ENCODE results near the gene NMNAT2. TPM values are rescaled to one million over a fixed set of nuclear protein-coding genes. Genes with fewer than 3 reads are reported as not detected.

NMNAT2 gene
- total and polyA plus RNA-seq, 2 donors (not counting 3 experiments of a cell fraction or from before 2014, with no cell fraction given) = 0.28 to 0.38 TPM

GRCh38 chr1:183313063-183313462, 105.1 kb downstream of the NMNAT2 start:
- Histone ChIP-seq H4K20me1 (replicated peaks; ENCODE audit: control insufficient read depth, extremely low read depth, insufficient read depth, low read length) (no peaks in the 10 kb centered on the region), H3K4me1 (ENCODE audit: control insufficient read depth, extremely low read depth, insufficient read depth, low read length) (no peaks in the 10 kb centered on the region), H3K27ac (ENCODE audit: insufficient read depth, low read depth, low read length) (no peak overlapping the region), H3K27me3 (ENCODE audit: control insufficient read depth in 2 of 2, insufficient read depth in 2 of 2, low read length in 2 of 2) (no peaks in the 10 kb centered on the region), H3K9ac (replicated peaks; ENCODE audit: extremely low read depth, insufficient read depth, low read length) (no peak overlapping the region), H2AFZ (ENCODE audit: low read depth, low read length) (no peak overlapping the region), H3K9me3 (replicated peaks; ENCODE audit: control insufficient read depth, insufficient read depth, low read length) (no peaks in the 10 kb centered on the region), H3K4me2 (ENCODE audit: insufficient read depth, low read length) (no peak overlapping the region), H3K36me3 (ENCODE audit: control insufficient read depth in 2 of 2, extremely low read depth in 1 of 2, insufficient read depth in 2 of 2, low read length in 2 of 2) (no peaks in the 10 kb centered on the region), H3K9me1 (replicated peaks; ENCODE audit: control insufficient read depth, extremely low read depth, insufficient read depth, low read length) (no peaks in the 10 kb centered on the region), H3K4me3 (replicated peaks in 1 of 3; ENCODE audit: insufficient read depth in 1 of 3, low read depth in 1 of 3, low read length in 3 of 3) (no peak overlapping the region), H3K79me2 (ENCODE audit: control insufficient read depth, insufficient read depth, low read length) (no peaks in the 10 kb centered on the region)
- dilution Hi-C loops (cut with MboI; ENCODE audit: extremely low pct_ligation_motif_present, low sequenced_read_pairs) (no loop called here), intact Hi-C loops (cut with micrococcal nuclease) (no loop called here)
- POLR2A ChIA-PET = no interaction called here
- CTCF ChIA-PET = interaction anchor here (0.6 kb wide), 1 partner anchor 19 kb away, joined by 3 read pairs; no protein-coding TSS in a partner anchor
- BruUV-seq (replicated peaks) = no TSS peak
- TF ChIP-seq EZH2 (IDR thresholded peaks at IDR 0.05; ENCODE audit: borderline replicate concordance, low read depth, low read length, severe bottlenecking) = no peak
- TF ChIP-seq GATA2 (IDR thresholded peaks at IDR 0.05; ENCODE audit: insufficient read depth, insufficient read length, low read depth, low read length) = no peak
- no peak for TF ChIP-seq FOS (IDR thresholded peaks at IDR 0.05; ENCODE audit: borderline replicate concordance, insufficient read depth, low read length)
- TF ChIP-seq POLR2A (IDR thresholded peaks at IDR 0.05; ENCODE audit: low read depth, low read length) = no peak
- no peak for TF ChIP-seq CTCF (IDR thresholded peaks at IDR 0.05; ENCODE audit: extremely low read depth in 1 of 2, insufficient read depth in 1 of 2, low read depth in 1 of 2, low read length in 2 of 2)
- no peak for TF ChIP-seq MAX (IDR thresholded peaks at IDR 0.05; ENCODE audit: insufficient read depth, insufficient read length)
- DNase-seq (ENCODE audit: low read depth, low spot score) (no peak), FAIRE-seq (no peak)
